Measurements from ENCODE around the gene KCND3. TPM values are rescaled to one million over a fixed set of nuclear protein-coding genes. Genes with fewer than 3 reads are reported as not detected.

Gene KCND3
- total RNA-seq, 1 experiment from 2014 or later: 0.15 TPM

DNA sequence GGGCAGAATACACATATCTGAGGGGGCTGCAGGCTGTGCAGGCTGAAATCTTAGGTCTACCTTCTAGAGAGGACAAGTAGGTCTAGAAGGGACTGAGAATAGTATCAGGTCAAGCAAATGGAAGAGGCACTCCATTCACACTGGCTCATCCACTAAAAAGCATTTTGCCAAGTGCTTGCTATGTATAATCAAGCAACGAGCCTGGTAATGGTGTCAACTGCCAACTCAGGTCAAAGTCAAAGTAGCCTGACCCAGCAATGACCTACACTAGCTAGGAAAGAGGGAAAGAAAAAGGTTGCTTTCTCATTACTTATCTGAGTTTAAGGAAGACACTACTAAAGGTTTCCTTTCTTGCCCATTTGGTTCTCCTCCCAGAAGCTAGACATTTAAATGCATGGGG lies 10.8 kb downstream of the KCND3 start:
- no peaks in the 10 kb centered on the region for H4K20me1 ChIP-seq (ENCODE audit: control insufficient read depth, insufficient read depth, insufficient read length)
- no peak overlapping the region for H2BK5ac ChIP-seq (ENCODE audit: insufficient read length, low read length)
- H3K14ac ChIP-seq (ENCODE audit: insufficient read depth, low read length): no peak overlapping the region
- Mint-ChIP-seq H3K4me3 (no peak overlapping the region), H3K27ac (no peak overlapping the region; a peak in 1 of 7 replicates), H3K36me3 (ENCODE audit: insufficient read depth in 1 of 3, low read depth in 3 of 3) (peaks cover 2 to 7% (median 5%) of the 10 kb centered on the region in 3 experiments; a peak in 4 of 7 replicates), H3K4me1 (peaks cover 19 to 20% of the 10 kb centered on the region in 2 experiments), H3K27me3 (ENCODE audit: low read depth) (peaks cover 67% of the 10 kb centered on the region), H3K9me3 (peaks cover 5 to 8% of the 10 kb centered on the region in 2 experiments; a peak in 4 of 5 replicates)
- H3K79me2 ChIP-seq (ENCODE audit: insufficient read depth, low read length): no peaks in the 10 kb centered on the region
- H3K23me2 ChIP-seq (ENCODE audit: insufficient read length, low read depth, low read length, poor library complexity, severe bottlenecking): no peaks in the 10 kb centered on the region
- H3K79me1 ChIP-seq (ENCODE audit: insufficient read depth, low read depth, low read length, poor library complexity, severe bottlenecking): no peaks in the 10 kb centered on the region
- peaks cover 2% of the 10 kb centered on the region; the same call in 1 of the 2 replicates for H3K4me1 ChIP-seq (ENCODE audit: insufficient read depth, low read length)
- DNase-seq: no peak
- H3K18ac ChIP-seq (ENCODE audit: insufficient read length, low read depth, low read length): no peak overlapping the region
- H2BK20ac ChIP-seq (ENCODE audit: low read depth, low read length, poor library complexity, severe bottlenecking): no peak overlapping the region
- no peaks in the 10 kb centered on the region for H3K9me3 ChIP-seq (ENCODE audit: control insufficient read depth, low read depth, low read length)
- no peak overlapping the region for H3K56ac ChIP-seq (ENCODE audit: insufficient read length, low read depth, low read length)
- H3K9ac ChIP-seq (ENCODE audit: extremely low read depth, insufficient read length, low read length): no peak overlapping the region
- no peak overlapping the region for H2AFZ ChIP-seq (ENCODE audit: low read length)
- H3K4ac ChIP-seq (ENCODE audit: low read depth, low read length): no peak overlapping the region
- no peak overlapping the region for H3K23ac ChIP-seq (ENCODE audit: insufficient read length, low read depth, low read length)
- no peak for TF ChIP-seq CTCF (conservative IDR thresholded peaks at IDR 0.05)
- no peak overlapping the region for H3T11ph ChIP-seq (ENCODE audit: low read length)
- no peak overlapping the region for H4K91ac ChIP-seq (ENCODE audit: insufficient read length, low read depth, low read length)
- H3K27me3 ChIP-seq (ENCODE audit: insufficient read depth, low read length): no peaks in the 10 kb centered on the region
- H2BK120ac ChIP-seq (ENCODE audit: low read depth, low read length, poor library complexity, severe bottlenecking): no peak overlapping the region
- no peak overlapping the region for H3K27ac ChIP-seq (ENCODE audit: insufficient read length, low read depth, low read length)
- H3K4me2 ChIP-seq (ENCODE audit: insufficient read depth, insufficient read length, low read length): no peak overlapping the region
- no peak overlapping the region for H4K8ac ChIP-seq (replicated peaks; ENCODE audit: insufficient read length, low read depth, low read length)
- H4K5ac ChIP-seq (ENCODE audit: insufficient read length, low read depth, low read length): no peak overlapping the region
- no peak overlapping the region for H2BK15ac ChIP-seq (ENCODE audit: low read depth, low read length)
- WGBS (ENCODE audit: extremely low coverage, insufficient read length, low lambda C conversion rate): no CpG with 5 or more reads among the region's 1 CpG
- H2AK5ac ChIP-seq (ENCODE audit: insufficient read length, low read length): no peak overlapping the region
- no peak overlapping the region for H2BK12ac ChIP-seq (ENCODE audit: insufficient read length, low read depth, low read length)

Data from H9 (cell line).